Breast epithelium (tissue), 3 donors: ENCODE results near the gene CYSLTR2.

Source experiments
- CTCF ChIP-seq, 3 donors: fragments of 450-650 bp; IDR thresholded peaks; one replicate each; pipeline ENCODE4 v1.5.1; 2016 to 2017; ENCODE audit warnings: antibody characterized with exemption in 3 of 3, mild to moderate bottlenecking in 3 of 3, moderate library complexity in 3 of 3
- POLR2A ChIP-seq: fragments of 450-650 bp; IDR thresholded peaks from one replicate; pipeline ENCODE4 v1.6.1; 2016; ENCODE audit warnings: antibody characterized with exemption, mild to moderate bottlenecking, moderate library complexity

- TF ChIP-seq POLR2A (no peak), CTCF (IDR thresholded peaks at IDR 0.05) (no peak)
Observed at GRCh38 chr13:48723168-48723567, 69.4 kb downstream of the CYSLTR2 start.
